HCT116 (cell line): ENCODE results near the gene TBC1D14. TPM values are rescaled to one million over a fixed set of nuclear protein-coding genes. Genes with fewer than 3 reads are reported as not detected.

Experiments
- ATAC-seq: fragments of 200-7000 bp; cut with Tn5 transposase; 2 replicates; pipeline ENCODE4 v1.9.1; 2020; ENCODE audit warnings: mild to moderate bottlenecking, moderate library complexity
- BruUV-seq: library from RNA; stranded (reverse); fragments of 400-500 nt; replicated peaks from 2 replicates; lab custom pipeline; 2021; lab: Mats Ljungman, UMichigan
- CTCF ChIA-PET: fragments of 300-600 bp; sonication (Branson Sonifier 250); formaldehyde crosslinking; loops from one replicate; lab custom pipeline; 2021; ENCODE audit warnings: antibody characterized with exemption; lab: Charles Lee
- POLR2A ChIA-PET: fragments of 300-600, 350-600 bp; sonication (Branson Sonifier 250); formaldehyde crosslinking; loops from one replicate; lab custom pipeline; 2021; ENCODE audit warnings: antibody characterized with exemption; lab: Charles Lee
- RAD21 ChIA-PET, 2 experiments: fragments of 300-600 bp; sonication (Branson Sonifier 250); formaldehyde crosslinking; loops; one replicate each; lab custom pipeline; 2023; ENCODE audit warnings: low total read pairs in 2 of 2; ENCODE audit not compliant: uncharacterized antibody in 2 of 2, unreplicated experiment in 2 of 2, low non-redundant PET in 1 of 2; lab: Charles Lee
- DNase-seq: peaks from one replicate; pipeline ENCODE4 v3.0.0-alpha.2; 2010; ENCODE audit warnings: low read depth, low spot score
- H2AFZ ChIP-seq: fragments of 200-600 bp; shearing (Covaris generic), sonication (generic); 2 replicates; pipeline ENCODE4 v1.6.1; 2017; ENCODE audit warnings: low read depth, mixed run types, mixed read lengths, antibody characterized with exemption, low read length; ENCODE audit not compliant: poor library complexity, severe bottlenecking
- H3K27ac ChIP-seq: 2 replicates; pipeline ENCODE4 v1.5.1; 2012; ENCODE audit warnings: low read depth, low read length
- H3K27me3 ChIP-seq: fragments of 200-600 bp; sonication (generic); 2 replicates; pipeline ENCODE4 v1.6.1; 2016; ENCODE audit warnings: mixed run types, low read length, mixed read lengths; ENCODE audit not compliant: insufficient read depth
- H3K36me3 ChIP-seq, 2 experiments: fragments of 200-500 bp in 1 of 2; fragments of 200-600 bp in 1 of 2; sonication (Bioruptor generic) in 1 of 2; sonication (generic) in 1 of 2; 2 replicates each; pipeline versions ENCODE4 v1.5.1 to v1.6.1; 2014 to 2016; ENCODE audit warnings: low read length in 2 of 2, inconsistent platforms in 1 of 2, mixed read lengths in 1 of 2, mixed run types in 1 of 2; ENCODE audit not compliant: insufficient read depth in 2 of 2, control insufficient read depth in 1 of 2
- H3K4me1 ChIP-seq, 2 experiments: fragments of 200-600 bp in 1 of 2; sonication (generic) in 1 of 2; 2 replicates each; pipeline versions ENCODE4 v1.5.1 to v1.6.1; 2012 to 2017; ENCODE audit warnings: low read length in 2 of 2, inconsistent platforms in 1 of 2, mild to moderate bottlenecking in 1 of 2, mixed read lengths in 1 of 2, mixed run types in 1 of 2, moderate library complexity in 1 of 2; ENCODE audit not compliant: insufficient read depth in 2 of 2, control insufficient read depth in 1 of 2
- H3K4me2 ChIP-seq: fragments of 200-600 bp; sonication (generic); 2 replicates; pipeline ENCODE4 v1.6.1; 2017; ENCODE audit warnings: mixed run types, low read length, mixed read lengths
- H3K4me3 ChIP-seq, 2 experiments: fragments of 200-600 bp in 1 of 2; sonication (generic) in 1 of 2; replicated peaks in 1 of 2; 2 replicates each; pipeline ENCODE4 v1.5.1; 2011 to 2016; ENCODE audit warnings: low read length in 2 of 2, control low read depth in 1 of 2, low read depth in 1 of 2, mild to moderate bottlenecking in 1 of 2, mixed read lengths in 1 of 2, mixed run types in 1 of 2
- H3K79me2 ChIP-seq: fragments of 200-600 bp; sonication (generic); 2 replicates; pipeline ENCODE4 v1.6.1; 2017; ENCODE audit warnings: mild to moderate bottlenecking, mixed run types, low read length, moderate library complexity, mixed read lengths; ENCODE audit not compliant: insufficient read depth
- H3K9ac ChIP-seq: fragments of 200-600 bp; sonication (generic); 2 replicates; pipeline ENCODE4 v1.6.1; 2016; ENCODE audit warnings: low read length, mixed read lengths
- H3K9me2 ChIP-seq: fragments of 200-600 bp; sonication (generic), shearing (Covaris generic); 2 replicates; pipeline ENCODE4 v1.6.1; 2017; ENCODE audit warnings: mixed run types, mild to moderate bottlenecking, moderate library complexity; ENCODE audit not compliant: insufficient read depth
- H3K9me3 ChIP-seq, 2 experiments: fragments of 200-500 bp in 1 of 2; fragments of 200-600 bp in 1 of 2; sonication (Bioruptor generic) in 1 of 2; sonication (generic) in 1 of 2; 2 replicates each; pipeline ENCODE4 v1.6.1; 2014 to 2017; ENCODE audit warnings: low read length in 2 of 2, mixed read lengths in 2 of 2, inconsistent platforms in 1 of 2, low read depth in 1 of 2, mild to moderate bottlenecking in 1 of 2, mixed run types in 1 of 2, moderate library complexity in 1 of 2; ENCODE audit not compliant: control insufficient read depth in 1 of 2, insufficient read depth in 1 of 2
- H4K20me1 ChIP-seq: fragments of 200-600 bp; sonication (generic), shearing (Covaris generic); 2 replicates; pipeline ENCODE4 v1.6.1; 2017; ENCODE audit warnings: mixed run types, mild to moderate bottlenecking, moderate library complexity; ENCODE audit not compliant: insufficient read depth
- ATF3 ChIP-seq: IDR thresholded peaks from 2 replicates; pipeline ENCODE4 v1.6.1; 2012
- CBX3 ChIP-seq: IDR thresholded peaks from 2 replicates; pipeline ENCODE4 v1.6.1; 2012; ENCODE audit warnings: low read depth
- ELF1 ChIP-seq: IDR thresholded peaks from 2 replicates; pipeline ENCODE4 v1.6.1; 2012; ENCODE audit warnings: low read depth, borderline replicate concordance
- EZH2 ChIP-seq: fragments of 200-600 bp; sonication (generic); IDR thresholded peaks from 2 replicates; pipeline ENCODE4 v1.6.1; 2017; ENCODE audit warnings: antibody characterized with exemption, mixed run types
- EZH2phosphoT487 ChIP-seq: fragments of 200-600 bp; IDR thresholded peaks from 2 replicates; pipeline ENCODE4 v1.6.1; 2018; ENCODE audit warnings: antibody characterized with exemption, borderline replicate concordance
- FOSL1 ChIP-seq: IDR thresholded peaks from 2 replicates; pipeline ENCODE4 v1.6.1; 2012; ENCODE audit warnings: low read depth
- JUND ChIP-seq: IDR thresholded peaks from 2 replicates; pipeline ENCODE4 v1.6.1; 2012
- RAD21 ChIP-seq: IDR thresholded peaks from 2 replicates; pipeline ENCODE4 v1.6.1; 2012; ENCODE audit warnings: low read depth, mild to moderate bottlenecking
- REST ChIP-seq: IDR thresholded peaks from 2 replicates; pipeline ENCODE4 v1.6.1; 2012; ENCODE audit warnings: low read depth
- SP1 ChIP-seq: IDR thresholded peaks from 2 replicates; pipeline ENCODE4 v1.6.1; 2012; ENCODE audit warnings: low read depth
- SRF ChIP-seq: IDR thresholded peaks from 2 replicates; pipeline ENCODE4 v1.6.1; 2012; ENCODE audit warnings: low read depth
- ZFX ChIP-seq: fragments of 450-650 bp; IDR thresholded peaks from 2 replicates; pipeline ENCODE4 v1.6.1; 2017
- ZNF274 ChIP-seq: fragments of 200-500 bp; sonication (Bioruptor generic); IDR thresholded peaks from 2 replicates; pipeline ENCODE4 v1.6.1; 2014; ENCODE audit warnings: mild to moderate bottlenecking, low read depth, low read length, inconsistent platforms
- intact Hi-C: fragments of 100-400 bp; cut with micrococcal nuclease; formaldehyde crosslinking; loops from 2 replicates; pipeline ENCODE4 v1.10.0; 2022
- total RNA-seq: library from RNA; stranded (reverse); gene quantifications from one replicate; pipeline ENCODE4 v1.2.1, GENCODE V29; 2021; ENCODE audit not compliant: unreplicated experiment

Gene TBC1D14
- total RNA-seq, 1 experiment from 2014 or later = 62.9 TPM

- POLR2A ChIA-PET = no interaction called here
- Histone ChIP-seq H3K36me3 (peaks cover 0 to 11% of the 10 kb centered on the region in 2 experiments; a peak in 2 of 4 replicates), H3K27me3 (no peaks in the 10 kb centered on the region), H2AFZ (no peak overlapping the region), H3K9me3 (no peaks in the 10 kb centered on the region), H3K4me1 (peaks cover 15 to 40% of the 10 kb centered on the region in 2 experiments; a peak in 2 of 4 replicates), H3K9ac (no peak overlapping the region), H3K79me2 (peaks cover 76% of the 10 kb centered on the region), H3K27ac (no peak overlapping the region), H4K20me1 (no peaks in the 10 kb centered on the region), H3K4me3 (no peak overlapping the region), H3K4me2 (no peak overlapping the region), H3K9me2 (no peaks in the 10 kb centered on the region)
- TF ChIP-seq EZH2 = no peak
- no peak for TF ChIP-seq JUND
- no peak for TF ChIP-seq REST
- no peak for TF ChIP-seq ZFX
- TF ChIP-seq SP1 = no peak
- no peak for TF ChIP-seq ELF1
- RAD21 ChIA-PET = no interaction called here
- ATAC-seq (no peak), DNase-seq (no peak)
- no TSS peak for BruUV-seq
- CTCF ChIA-PET = no interaction called here
- intact Hi-C loops = loop anchor here (5.0 kb wide), 1 partner anchor 82 kb away; the partner anchor contains the start of gene TBC1D14
These were observed 79.8 kb downstream of the TBC1D14 start for GRCh38 chr4:6989331-6989923.

- no peaks in the 10 kb centered on the region for H3K27me3 ChIP-seq
- no peak overlapping the region for H3K4me3 ChIP-seq
- ChIA-PET CTCF (no interaction called here), POLR2A (no interaction called here), RAD21 (no interaction called here)
- H3K4me2 ChIP-seq = no peak overlapping the region
- no peaks in the 10 kb centered on the region for H3K9me3 ChIP-seq
- no peak overlapping the region for H3K9ac ChIP-seq
- no peaks in the 10 kb centered on the region for H4K20me1 ChIP-seq
- no TSS peak for BruUV-seq
- ATAC-seq (no peak), DNase-seq (no peak)
- no peaks in the 10 kb centered on the region for H3K9me2 ChIP-seq
- no peak overlapping the region for H2AFZ ChIP-seq
- H3K4me1 ChIP-seq = peaks cover 12 to 40% of the 10 kb centered on the region in 2 experiments; a peak in 2 of 4 replicates
- peaks cover 0 to 12% of the 10 kb centered on the region in 2 experiments; a peak in 2 of 4 replicates for H3K36me3 ChIP-seq
- intact Hi-C loops = no loop called here
- H3K79me2 ChIP-seq = peaks cover 76% of the 10 kb centered on the region
- no peak overlapping the region for H3K27ac ChIP-seq
- TF ChIP-seq REST = no peak
- no peak for TF ChIP-seq ATF3
- no peak for TF ChIP-seq CBX3
- no peak for TF ChIP-seq RAD21
- TF ChIP-seq EZH2phosphoT487 = no peak
- no peak for TF ChIP-seq SRF
- no peak for TF ChIP-seq ZFX
- TF ChIP-seq FOSL1 = no peak
- TF ChIP-seq JUND = no peak
- no peak for TF ChIP-seq ZNF274
- TF ChIP-seq SP1 = no peak
These were observed 81.0 kb downstream of the TBC1D14 start for GRCh38 chr4:6990661-6991060.
